GM18520 (cell line): ENCODE measurements around the gene SMARCC2.
"Not testable (repeated sequence)": the region's sequence is repeated elsewhere in the genome, so short reads cannot be mapped to it uniquely, and the experiment has no call there.

ENCODE experiments used
- ATAC-seq: cut with Tn5 transposase; IDR thresholded peaks from one replicate; pipeline ENCODE4 v1.9.1; 2021; ENCODE audit not compliant: unreplicated experiment

The SMARCC2 gene

GRCh38 chr12:56212361-56212760 is 23.1 kb upstream of the SMARCC2 start:
- ATAC-seq = no peak

GRCh38 chr12:56208006-56208405 is 18.7 kb upstream of the SMARCC2 start:
- ATAC-seq = no peak

- no peak for ATAC-seq
Measured at GRCh38 chr12:56206452-56207166, 17.3 kb upstream of the SMARCC2 start.

GRCh38 chr12:56205445-56205844 is 16.2 kb upstream of the SMARCC2 start:
- no peak for ATAC-seq

GRCh38 chr12:56204275-56204674 is 15.0 kb upstream of the SMARCC2 start:
- ATAC-seq = no peak

GRCh38 chr12:56202838-56203237 is 13.6 kb upstream of the SMARCC2 start:
- no peak for ATAC-seq

- ATAC-seq = no peak
Measured at GRCh38 chr12:56202366-56202765, 13.1 kb upstream of the SMARCC2 start.

GRCh38 chr12:56198836-56199235 is 9.6 kb upstream of the SMARCC2 start:
- ATAC-seq = no peak

GRCh38 chr12:56197921-56198635 is 8.8 kb upstream of the SMARCC2 start:
- no peak for ATAC-seq

- ATAC-seq = not testable (repeated sequence)
Measured at GRCh38 chr12:56196818-56197550, 7.7 kb upstream of the SMARCC2 start.

- no peak for ATAC-seq
Measured at GRCh38 chr12:56193025-56193578, 3.8 kb upstream of the SMARCC2 start.

- no peak for ATAC-seq
Measured at GRCh38 chr12:56192582-56192981, 3.3 kb upstream of the SMARCC2 start.

- no peak for ATAC-seq
Measured at GRCh38 chr12:56190695-56191155, 1.4 kb upstream of the SMARCC2 start.

GRCh38 chr12:56189918-56190694 is 823 bp upstream of the SMARCC2 start:
- no peak for ATAC-seq

- no peak for ATAC-seq
Measured at GRCh38 chr12:56188778-56189098, 545 bp downstream of the SMARCC2 start.

- no peak for ATAC-seq
Measured at GRCh38 chr12:56188131-56188777, 1.0 kb downstream of the SMARCC2 start.

GRCh38 chr12:56186957-56187356 is 2.3 kb downstream of the SMARCC2 start:
- no peak for ATAC-seq

- no peak for ATAC-seq
Measured at GRCh38 chr12:56178347-56178746, 10.9 kb downstream of the SMARCC2 start.

- no peak for ATAC-seq
Measured at GRCh38 chr12:56172839-56173238, 16.4 kb downstream of the SMARCC2 start.

- ATAC-seq = no peak
Measured at GRCh38 chr12:56169229-56169759, 20.0 kb downstream of the SMARCC2 start.
